ENCODE results near the gene USP24. TPM values are rescaled to one million over a fixed set of nuclear protein-coding genes. Genes with fewer than 3 reads are reported as not detected.
A peak's percentile ranks its signal among the peaks of the same experiment; 100 is the strongest.

The USP24 gene
- total and polyA plus RNA-seq, 5 donors from 2014 or later, result 5.7 to 60.9 (median 6.3) TPM

- Mint-ChIP-seq H3K4me1 (peaks cover 3 to 9% (median 8%) of the 10 kb centered on the region in 4 donors), H3K9me3 (peaks cover 0 to 2% (median 0%) of the 10 kb centered on the region in 7 donors), H3K27me3 (no peaks in the 10 kb centered on the region), H3K36me3 (peaks cover 62% of the 10 kb centered on the region), H3K27ac (no peak overlapping the region), H3K4me3 (no peak overlapping the region)
- no peak for ATAC-seq (ENCODE audit: low read depth in 2 of 2)
- H3K36me3 ChIP-seq (ENCODE audit: control insufficient read depth, insufficient read depth, low read length), result peaks cover 92% of the 10 kb centered on the region
- no peak overlapping the region for H3K27ac ChIP-seq (ENCODE audit: insufficient read depth, low read length, poor library complexity, severe bottlenecking)
- no peaks in the 10 kb centered on the region for H3K9me3 ChIP-seq (ENCODE audit: control insufficient read depth in 2 of 2, low read length in 2 of 2)
- H3K4me1 ChIP-seq (ENCODE audit: control insufficient read depth, insufficient read depth, low read length, poor library complexity, severe bottlenecking), result no peaks in the 10 kb centered on the region
- DNase-seq, result no peak
- H3K27me3 ChIP-seq (ENCODE audit: control insufficient read depth, insufficient read depth, low read length), result no peaks in the 10 kb centered on the region
- H3K4me3 ChIP-seq (ENCODE audit: low read depth, low read length), result no peak overlapping the region
Measured at GRCh38 chr1:55131801-55132200, 83.4 kb downstream of the USP24 start.

- Histone ChIP-seq H3K4me1 (ENCODE audit: control insufficient read depth, insufficient read depth, low read length, poor library complexity, severe bottlenecking) (no peaks in the 10 kb centered on the region), H3K4me3 (ENCODE audit: low read depth, low read length) (no peak overlapping the region), H3K27ac (ENCODE audit: insufficient read depth, low read length, poor library complexity, severe bottlenecking) (no peak overlapping the region), H3K9me3 (ENCODE audit: control insufficient read depth in 2 of 2, low read length in 2 of 2) (no peaks in the 10 kb centered on the region), H3K36me3 (ENCODE audit: control insufficient read depth, insufficient read depth, low read length) (peaks cover 91% of the 10 kb centered on the region), H3K27me3 (ENCODE audit: control insufficient read depth, insufficient read depth, low read length) (no peaks in the 10 kb centered on the region)
- Mint-ChIP-seq H3K36me3 (peaks cover 65% of the 10 kb centered on the region), H3K27ac (peak overlapping the region in 1 of 3 donors; percentile 9), H3K9me3 (peaks cover 0 to 2% (median 0%) of the 10 kb centered on the region in 7 donors), H3K27me3 (no peaks in the 10 kb centered on the region), H3K4me1 (peaks cover 3 to 9% (median 8%) of the 10 kb centered on the region in 4 donors), H3K4me3 (no peak overlapping the region)
- ATAC-seq (ENCODE audit: low read depth in 2 of 2) (no peak), DNase-seq (no peak)
Measured at GRCh38 chr1:55131218-55131617, 83.9 kb downstream of the USP24 start.

GRCh38 chr1:55129194-55129728 lies 85.9 kb downstream of the USP24 start:
- Mint-ChIP-seq H3K9me3 (peaks cover 0 to 2% (median 0%) of the 10 kb centered on the region in 7 donors), H3K27ac (peak overlapping the region in 1 of 3 donors; percentile 22), H3K4me3 (no peak overlapping the region), H3K4me1 (peaks cover 7 to 10% (median 9%) of the 10 kb centered on the region in 4 donors), H3K36me3 (peaks cover 73% of the 10 kb centered on the region), H3K27me3 (no peaks in the 10 kb centered on the region)
- no peaks in the 10 kb centered on the region for H3K4me1 ChIP-seq (ENCODE audit: control insufficient read depth, insufficient read depth, low read length, poor library complexity, severe bottlenecking)
- H3K36me3 ChIP-seq (ENCODE audit: control insufficient read depth, insufficient read depth, low read length), result peaks cover 92% of the 10 kb centered on the region
- H3K9me3 ChIP-seq (ENCODE audit: control insufficient read depth in 2 of 2, low read length in 2 of 2), result no peaks in the 10 kb centered on the region
- no peaks in the 10 kb centered on the region for H3K27me3 ChIP-seq (ENCODE audit: control insufficient read depth, insufficient read depth, low read length)
- DNase-seq (no peak), ATAC-seq (ENCODE audit: low read depth in 2 of 2) (no peak)
- no peak overlapping the region for H3K4me3 ChIP-seq (ENCODE audit: low read depth, low read length)
- H3K27ac ChIP-seq (ENCODE audit: insufficient read depth, low read length, poor library complexity, severe bottlenecking), result no peak overlapping the region

GRCh38 chr1:55128418-55128995 lies 86.7 kb downstream of the USP24 start:
- H3K9me3 ChIP-seq (ENCODE audit: control insufficient read depth in 2 of 2, low read length in 2 of 2), result no peaks in the 10 kb centered on the region
- no peaks in the 10 kb centered on the region for H3K27me3 ChIP-seq (ENCODE audit: control insufficient read depth, insufficient read depth, low read length)
- Mint-ChIP-seq H3K36me3 (peaks cover 69% of the 10 kb centered on the region), H3K4me3 (no peak overlapping the region), H3K27me3 (no peaks in the 10 kb centered on the region), H3K27ac (peak overlapping the region in 2 of 3 donors; percentile 53 to 95), H3K9me3 (peaks cover 0 to 2% (median 0%) of the 10 kb centered on the region in 7 donors), H3K4me1 (peaks cover 7 to 10% (median 9%) of the 10 kb centered on the region in 4 donors)
- no peak for DNase-seq
- H3K4me3 ChIP-seq (ENCODE audit: low read depth, low read length), result no peak overlapping the region
- ATAC-seq (ENCODE audit: low read depth in 2 of 2), result no peak
- no peak overlapping the region for H3K27ac ChIP-seq (ENCODE audit: insufficient read depth, low read length, poor library complexity, severe bottlenecking)
- no peaks in the 10 kb centered on the region for H3K4me1 ChIP-seq (ENCODE audit: control insufficient read depth, insufficient read depth, low read length, poor library complexity, severe bottlenecking)
- H3K36me3 ChIP-seq (ENCODE audit: control insufficient read depth, insufficient read depth, low read length), result peaks cover 92% of the 10 kb centered on the region

- H3K27me3 Mint-ChIP-seq, result no peaks in the 10 kb centered on the region
- Histone ChIP-seq H3K36me3 (ENCODE audit: control insufficient read depth, insufficient read depth, low read length) (peaks cover 92% of the 10 kb centered on the region), H3K4me1 (ENCODE audit: control insufficient read depth, insufficient read depth, low read length, poor library complexity, severe bottlenecking) (no peaks in the 10 kb centered on the region), H3K4me3 (ENCODE audit: low read depth, low read length) (no peak overlapping the region), H3K9me3 (ENCODE audit: control insufficient read depth in 2 of 2, low read length in 2 of 2) (no peaks in the 10 kb centered on the region), H3K27me3 (ENCODE audit: control insufficient read depth, insufficient read depth, low read length) (no peaks in the 10 kb centered on the region), H3K27ac (ENCODE audit: insufficient read depth, low read length, poor library complexity, severe bottlenecking) (no peak overlapping the region)
- H3K9me3 Mint-ChIP-seq, result peaks cover 0 to 2% (median 0%) of the 10 kb centered on the region in 7 donors
- peaks cover 7 to 10% (median 9%) of the 10 kb centered on the region in 4 donors for H3K4me1 Mint-ChIP-seq
- peaks cover 71% of the 10 kb centered on the region for H3K36me3 Mint-ChIP-seq
- ATAC-seq (ENCODE audit: low read depth in 2 of 2), result peak; percentile 89 to 92
- H3K4me3 Mint-ChIP-seq, result no peak overlapping the region
- H3K27ac Mint-ChIP-seq, result peak overlapping the region in 2 of 3 donors; percentile 53 to 95
- peak in 1 of 3 donors; percentile 61 for DNase-seq
Measured at GRCh38 chr1:55127827-55128343, 87.3 kb downstream of the USP24 start.

- no peak overlapping the region for H3K4me3 ChIP-seq (ENCODE audit: low read depth, low read length)
- no peaks in the 10 kb centered on the region for H3K4me1 ChIP-seq (ENCODE audit: control insufficient read depth, insufficient read depth, low read length, poor library complexity, severe bottlenecking)
- ATAC-seq (ENCODE audit: low read depth in 2 of 2) (no peak), DNase-seq (no peak)
- H3K27me3 ChIP-seq (ENCODE audit: control insufficient read depth, insufficient read depth, low read length), result no peaks in the 10 kb centered on the region
- Mint-ChIP-seq H3K27ac (peak overlapping the region in 2 of 3 donors; percentile 3 to 91), H3K36me3 (peaks cover 77% of the 10 kb centered on the region), H3K4me3 (no peak overlapping the region), H3K4me1 (peaks cover 7 to 12% (median 9%) of the 10 kb centered on the region in 4 donors), H3K9me3 (peaks cover 0 to 2% (median 0%) of the 10 kb centered on the region in 7 donors), H3K27me3 (no peaks in the 10 kb centered on the region)
- no peak overlapping the region for H3K27ac ChIP-seq (ENCODE audit: insufficient read depth, low read length, poor library complexity, severe bottlenecking)
- H3K36me3 ChIP-seq (ENCODE audit: control insufficient read depth, insufficient read depth, low read length), result peaks cover 92% of the 10 kb centered on the region
- H3K9me3 ChIP-seq (ENCODE audit: control insufficient read depth in 2 of 2, low read length in 2 of 2), result no peaks in the 10 kb centered on the region
Measured at GRCh38 chr1:55124470-55124869, 90.7 kb downstream of the USP24 start.

- no peaks in the 10 kb centered on the region for H3K27me3 ChIP-seq (ENCODE audit: control insufficient read depth, insufficient read depth, low read length)
- H3K27me3 Mint-ChIP-seq, result no peaks in the 10 kb centered on the region
- DNase-seq (no peak), ATAC-seq (ENCODE audit: low read depth in 2 of 2) (no peak)
- H3K9me3 Mint-ChIP-seq, result no peaks in the 10 kb centered on the region
- no peak overlapping the region for H3K4me3 ChIP-seq (ENCODE audit: low read depth, low read length)
- H3K36me3 ChIP-seq (ENCODE audit: control insufficient read depth, insufficient read depth, low read length), result peaks cover 90% of the 10 kb centered on the region
- no peak overlapping the region for H3K4me3 Mint-ChIP-seq
- H3K27ac ChIP-seq (ENCODE audit: insufficient read depth, low read length, poor library complexity, severe bottlenecking), result no peak overlapping the region
- H3K9me3 ChIP-seq (ENCODE audit: control insufficient read depth in 2 of 2, low read length in 2 of 2), result no peaks in the 10 kb centered on the region
- peaks cover 80% of the 10 kb centered on the region for H3K36me3 Mint-ChIP-seq
- H3K27ac Mint-ChIP-seq, result no peak overlapping the region
- H3K4me1 ChIP-seq (ENCODE audit: control insufficient read depth, insufficient read depth, low read length, poor library complexity, severe bottlenecking), result no peaks in the 10 kb centered on the region
- peaks cover 0 to 16% (median 6%) of the 10 kb centered on the region in 4 donors for H3K4me1 Mint-ChIP-seq
Measured at GRCh38 chr1:55120538-55120937, 94.6 kb downstream of the USP24 start.
